Measurements from ENCODE around the gene UBR2. TPM values are rescaled to one million over a fixed set of nuclear protein-coding genes. Genes with fewer than 3 reads are reported as not detected.

UBR2 gene
- total RNA-seq, 1 donor from 2014 or later: 17.8 TPM

GRCh38 chr6:42689371-42689770, 125.5 kb downstream of the UBR2 start:
- TF ChIP-seq CTCF (IDR thresholded peaks at IDR 0.05): no peak
- Histone ChIP-seq H3K36me3 (peaks cover 33 to 70% of the 10 kb centered on the region in 2 donors), H3K9me3 (no peaks in the 10 kb centered on the region), H3K27ac (no peak overlapping the region), H3K27me3 (no peaks in the 10 kb centered on the region), H3K4me1 (peaks cover 10 to 24% of the 10 kb centered on the region in 2 donors), H3K4me3 (no peak overlapping the region)
- intact Hi-C loops (cut with DNase I): no loop called here
- DNase-seq (ENCODE audit: low spot score in 2 of 2): no peak

GRCh38 chr6:42690151-42690702, 126.4 kb downstream of the UBR2 start:
- Histone ChIP-seq H3K4me1 (peaks cover 10 to 28% of the 10 kb centered on the region in 2 donors), H3K27ac (peak overlapping the region; percentile 49 to 74), H3K4me3 (no peak overlapping the region), H3K27me3 (no peaks in the 10 kb centered on the region), H3K36me3 (peaks cover 26 to 63% of the 10 kb centered on the region in 2 donors), H3K9me3 (no peaks in the 10 kb centered on the region)
- intact Hi-C loops (cut with DNase I): no loop called here
- TF ChIP-seq CTCF (IDR thresholded peaks at IDR 0.05): no peak
- no peak for DNase-seq (ENCODE audit: low spot score in 2 of 2)

GRCh38 chr6:42690872-42691271, 127.0 kb downstream of the UBR2 start:
- no peak for TF ChIP-seq CTCF (IDR thresholded peaks at IDR 0.05)
- H3K4me3 ChIP-seq: no peak overlapping the region
- peaks cover 10 to 29% of the 10 kb centered on the region in 2 donors for H3K4me1 ChIP-seq
- peaks cover 22 to 57% of the 10 kb centered on the region in 2 donors for H3K36me3 ChIP-seq
- intact Hi-C loops (cut with DNase I): no loop called here
- H3K27ac ChIP-seq: peak overlapping the region; percentile 49 to 74
- no peaks in the 10 kb centered on the region for H3K27me3 ChIP-seq
- H3K9me3 ChIP-seq: no peaks in the 10 kb centered on the region
- DNase-seq (ENCODE audit: low spot score in 2 of 2): no peak

GRCh38 chr6:42692137-42692911, 128.5 kb downstream of the UBR2 start:
- peaks cover 19 to 46% of the 10 kb centered on the region in 2 donors for H3K36me3 ChIP-seq
- intact Hi-C loops (cut with DNase I): no loop called here

GRCh38 chr6:42693725-42694323, 130.0 kb downstream of the UBR2 start:
- H3K27me3 ChIP-seq: no peaks in the 10 kb centered on the region
- H3K27ac ChIP-seq: peak overlapping the region; percentile 65 to 74
- intact Hi-C loops (cut with DNase I): loop anchor here (2.0 kb wide), 1 partner anchor 33 kb away; no protein-coding TSS in a partner anchor
- peaks cover 4 to 31% of the 10 kb centered on the region in 2 donors for H3K36me3 ChIP-seq
- H3K9me3 ChIP-seq: no peaks in the 10 kb centered on the region
- no peak overlapping the region for H3K4me3 ChIP-seq
- TF ChIP-seq CTCF (IDR thresholded peaks at IDR 0.05): no peak
- peaks cover 10 to 38% of the 10 kb centered on the region in 2 donors for H3K4me1 ChIP-seq
- DNase-seq (ENCODE audit: low spot score in 2 of 2): no peak

More at GRCh38 chr6:42692137-42692911, 128.5 kb downstream of the UBR2 start:
- no peaks in the 10 kb centered on the region for H3K9me3 ChIP-seq
- H3K4me1 ChIP-seq: peaks cover 10 to 38% of the 10 kb centered on the region in 2 donors
- H3K27ac ChIP-seq: peak overlapping the region; percentile 65 to 74
- H3K27me3 ChIP-seq: no peaks in the 10 kb centered on the region
- no peak for TF ChIP-seq CTCF (IDR thresholded peaks at IDR 0.05)
- DNase-seq (ENCODE audit: low spot score in 2 of 2): no peak
- no peak overlapping the region for H3K4me3 ChIP-seq

Data from ascending aorta (tissue), 2 donors.